ENCODE measurements around the gene CPS1. TPM values are rescaled to one million over a fixed set of nuclear protein-coding genes. Genes with fewer than 3 reads are reported as not detected.

Gene CPS1
- total and polyA plus RNA-seq, 2 of the 8 experiments (the other 6 are each of a cell fraction or from before 2014, with no cell fraction given) = 7.9 to 15.7 TPM

DNA sequence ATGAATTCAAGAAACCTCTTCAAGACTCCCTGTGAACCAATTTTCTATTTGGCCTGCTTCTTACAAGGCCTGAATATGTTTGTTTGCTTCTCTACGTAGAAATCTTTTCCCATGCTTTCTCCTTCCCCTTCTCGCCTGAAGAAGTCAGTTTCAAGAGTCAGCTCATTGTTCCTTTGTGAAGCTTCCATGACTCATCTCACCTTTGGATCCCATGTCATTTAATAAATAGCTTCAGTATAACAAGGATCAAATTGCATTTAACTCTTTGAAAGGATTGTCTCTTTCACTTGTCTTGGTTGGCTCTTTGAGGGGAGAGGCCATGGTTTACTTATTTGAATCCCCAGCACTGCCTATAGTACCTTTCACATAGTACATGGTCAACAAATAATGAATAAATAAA is 28.4 kb downstream of the CPS1 start (continued):
- TF ChIP-seq RXRA (IDR thresholded peaks at IDR 0.05; ENCODE audit: insufficient read depth, low read depth, low read length) = no peak
- TF ChIP-seq KDM4A (IDR thresholded peaks at IDR 0.05; ENCODE audit: low read depth, low read length, severe bottlenecking) = no peak
- TF ChIP-seq, protein P1, sequence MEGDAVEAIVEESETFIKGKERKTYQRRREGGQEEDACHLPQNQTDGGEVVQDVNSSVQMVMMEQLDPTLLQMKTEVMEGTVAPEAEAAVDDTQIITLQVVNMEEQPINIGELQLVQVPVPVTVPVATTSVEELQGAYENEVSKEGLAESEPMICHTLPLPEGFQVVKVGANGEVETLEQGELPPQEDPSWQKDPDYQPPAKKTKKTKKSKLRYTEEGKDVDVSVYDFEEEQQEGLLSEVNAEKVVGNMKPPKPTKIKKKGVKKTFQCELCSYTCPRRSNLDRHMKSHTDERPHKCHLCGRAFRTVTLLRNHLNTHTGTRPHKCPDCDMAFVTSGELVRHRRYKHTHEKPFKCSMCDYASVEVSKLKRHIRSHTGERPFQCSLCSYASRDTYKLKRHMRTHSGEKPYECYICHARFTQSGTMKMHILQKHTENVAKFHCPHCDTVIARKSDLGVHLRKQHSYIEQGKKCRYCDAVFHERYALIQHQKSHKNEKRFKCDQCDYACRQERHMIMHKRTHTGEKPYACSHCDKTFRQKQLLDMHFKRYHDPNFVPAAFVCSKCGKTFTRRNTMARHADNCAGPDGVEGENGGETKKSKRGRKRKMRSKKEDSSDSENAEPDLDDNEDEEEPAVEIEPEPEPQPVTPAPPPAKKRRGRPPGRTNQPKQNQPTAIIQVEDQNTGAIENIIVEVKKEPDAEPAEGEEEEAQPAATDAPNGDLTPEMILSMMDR (IDR thresholded peaks at IDR 0.05; ENCODE audit: control extremely low read depth in 1 of 3, insufficient read depth in 1 of 3, low read depth in 1 of 3, low read length in 3 of 3) = no peak
